ENCODE data around the gene ASB6. TPM values are rescaled to one million over a fixed set of nuclear protein-coding genes. Genes with fewer than 3 reads are reported as not detected.

ASB6 gene
- total and polyA plus RNA-seq, 2 of the 13 experiments (the other 11 are each of a cell fraction or from before 2014, with no cell fraction given): 8.2 to 8.4 TPM

DNA sequence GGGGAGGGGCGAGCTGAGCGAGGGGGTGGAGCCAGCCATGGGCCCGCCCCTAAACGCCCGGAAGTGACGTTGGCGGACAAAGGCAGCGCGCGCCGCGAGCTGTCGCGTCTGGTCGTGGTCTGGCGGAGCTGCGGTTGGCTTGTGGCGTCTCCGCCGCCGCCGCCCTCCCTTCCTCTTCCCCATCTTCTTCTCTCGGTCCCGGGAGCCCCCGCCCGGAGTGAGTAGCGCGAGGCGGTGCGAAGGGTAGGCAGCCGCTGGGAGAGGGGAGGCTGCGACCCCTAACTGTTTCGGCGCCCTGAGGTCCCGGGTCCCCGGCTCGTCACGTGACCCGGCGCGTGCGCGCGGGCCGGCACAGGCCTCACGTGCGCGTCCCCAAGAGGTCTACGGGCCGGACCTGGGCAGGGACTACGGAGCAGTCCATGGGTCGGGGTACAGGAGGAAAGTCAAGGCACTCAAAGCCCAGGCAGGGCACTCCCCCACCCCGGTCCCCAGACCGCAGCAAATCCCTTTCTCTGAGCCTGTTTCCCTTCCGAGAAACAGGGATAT, 15.8 kb downstream of the ASB6 start, which contains the start of gene NTMT1 (continued):
- TF ChIP-seq, protein P1, sequence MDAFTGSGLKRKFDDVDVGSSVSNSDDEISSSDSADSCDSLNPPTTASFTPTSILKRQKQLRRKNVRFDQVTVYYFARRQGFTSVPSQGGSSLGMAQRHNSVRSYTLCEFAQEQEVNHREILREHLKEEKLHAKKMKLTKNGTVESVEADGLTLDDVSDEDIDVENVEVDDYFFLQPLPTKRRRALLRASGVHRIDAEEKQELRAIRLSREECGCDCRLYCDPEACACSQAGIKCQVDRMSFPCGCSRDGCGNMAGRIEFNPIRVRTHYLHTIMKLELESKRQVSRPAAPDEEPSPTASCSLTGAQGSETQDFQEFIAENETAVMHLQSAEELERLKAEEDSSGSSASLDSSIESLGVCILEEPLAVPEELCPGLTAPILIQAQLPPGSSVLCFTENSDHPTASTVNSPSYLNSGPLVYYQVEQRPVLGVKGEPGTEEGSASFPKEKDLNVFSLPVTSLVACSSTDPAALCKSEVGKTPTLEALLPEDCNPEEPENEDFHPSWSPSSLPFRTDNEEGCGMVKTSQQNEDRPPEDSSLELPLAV (CRISPR knock-in tag; conservative IDR thresholded peaks at IDR 0.05; ENCODE audit: low read depth): no peak
- TF ChIP-seq CENPX (CRISPR knock-in tag; IDR thresholded peaks at IDR 0.05): no peak
- TF ChIP-seq ZNF883 (CRISPR knock-in tag; IDR thresholded peaks at IDR 0.05; ENCODE audit: not compliant biosample characterization): no peak
- TF ChIP-seq GABPB1 (CRISPR knock-in tag; IDR thresholded peaks at IDR 0.05): peak; percentile 96
- TF ChIP-seq, protein P2, sequence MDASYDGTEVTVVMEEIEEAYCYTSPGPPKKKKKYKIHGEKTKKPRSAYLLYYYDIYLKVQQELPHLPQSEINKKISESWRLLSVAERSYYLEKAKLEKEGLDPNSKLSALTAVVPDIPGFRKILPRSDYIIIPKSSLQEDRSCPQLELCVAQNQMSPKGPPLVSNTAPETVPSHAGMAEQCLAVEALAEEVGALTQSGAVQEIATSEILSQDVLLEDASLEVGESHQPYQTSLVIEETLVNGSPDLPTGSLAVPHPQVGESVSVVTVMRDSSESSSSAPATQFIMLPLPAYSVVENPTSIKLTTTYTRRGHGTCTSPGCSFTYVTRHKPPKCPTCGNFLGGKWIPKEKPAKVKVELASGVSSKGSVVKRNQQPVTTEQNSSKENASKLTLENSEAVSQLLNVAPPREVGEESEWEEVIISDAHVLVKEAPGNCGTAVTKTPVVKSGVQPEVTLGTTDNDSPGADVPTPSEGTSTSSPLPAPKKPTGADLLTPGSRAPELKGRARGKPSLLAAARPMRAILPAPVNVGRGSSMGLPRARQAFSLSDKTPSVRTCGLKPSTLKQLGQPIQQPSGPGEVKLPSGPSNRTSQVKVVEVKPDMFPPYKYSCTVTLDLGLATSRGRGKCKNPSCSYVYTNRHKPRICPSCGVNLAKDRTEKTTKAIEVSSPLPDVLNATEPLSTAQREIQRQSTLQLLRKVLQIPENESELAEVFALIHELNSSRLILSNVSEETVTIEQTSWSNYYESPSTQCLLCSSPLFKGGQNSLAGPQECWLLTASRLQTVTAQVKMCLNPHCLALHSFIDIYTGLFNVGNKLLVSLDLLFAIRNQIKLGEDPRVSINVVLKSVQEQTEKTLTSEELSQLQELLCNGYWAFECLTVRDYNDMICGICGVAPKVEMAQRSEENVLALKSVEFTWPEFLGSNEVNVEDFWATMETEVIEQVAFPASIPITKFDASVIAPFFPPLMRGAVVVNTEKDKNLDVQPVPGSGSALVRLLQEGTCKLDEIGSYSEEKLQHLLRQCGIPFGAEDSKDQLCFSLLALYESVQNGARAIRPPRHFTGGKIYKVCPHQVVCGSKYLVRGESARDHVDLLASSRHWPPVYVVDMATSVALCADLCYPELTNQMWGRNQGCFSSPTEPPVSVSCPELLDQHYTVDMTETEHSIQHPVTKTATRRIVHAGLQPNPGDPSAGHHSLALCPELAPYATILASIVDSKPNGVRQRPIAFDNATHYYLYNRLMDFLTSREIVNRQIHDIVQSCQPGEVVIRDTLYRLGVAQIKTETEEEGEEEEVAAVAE (CRISPR knock-in tag; IDR thresholded peaks at IDR 0.05; ENCODE audit: borderline replicate concordance): no peak
- no peak; the same call in 1 of the 2 replicates for TF ChIP-seq ATF1 (CRISPR knock-in tag; IDR thresholded peaks at IDR 0.05)
- peak; percentile 78 for TF ChIP-seq HOXA3 (CRISPR knock-in tag; IDR thresholded peaks at IDR 0.05)
- TF ChIP-seq, protein P3, sequence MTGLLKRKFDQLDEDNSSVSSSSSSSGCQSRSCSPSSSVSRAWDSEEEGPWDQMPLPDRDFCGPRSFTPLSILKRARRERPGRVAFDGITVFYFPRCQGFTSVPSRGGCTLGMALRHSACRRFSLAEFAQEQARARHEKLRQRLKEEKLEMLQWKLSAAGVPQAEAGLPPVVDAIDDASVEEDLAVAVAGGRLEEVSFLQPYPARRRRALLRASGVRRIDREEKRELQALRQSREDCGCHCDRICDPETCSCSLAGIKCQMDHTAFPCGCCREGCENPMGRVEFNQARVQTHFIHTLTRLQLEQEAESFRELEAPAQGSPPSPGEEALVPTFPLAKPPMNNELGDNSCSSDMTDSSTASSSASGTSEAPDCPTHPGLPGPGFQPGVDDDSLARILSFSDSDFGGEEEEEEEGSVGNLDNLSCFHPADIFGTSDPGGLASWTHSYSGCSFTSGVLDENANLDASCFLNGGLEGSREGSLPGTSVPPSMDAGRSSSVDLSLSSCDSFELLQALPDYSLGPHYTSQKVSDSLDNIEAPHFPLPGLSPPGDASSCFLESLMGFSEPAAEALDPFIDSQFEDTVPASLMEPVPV (CRISPR knock-in tag; IDR thresholded peaks at IDR 0.05): peak; percentile 91; the same call in 1 of the 2 replicates
- TF ChIP-seq RFX5 (IDR thresholded peaks at IDR 0.05; ENCODE audit: low read depth, low read length): no peak
- no peak for TF ChIP-seq PRPF4 (IDR thresholded peaks at IDR 0.05; ENCODE audit: low read depth, low read length, poor library complexity, severe bottlenecking)
- TF ChIP-seq FOXC1 (CRISPR knock-in tag; IDR thresholded peaks at IDR 0.05; ENCODE audit: borderline replicate concordance): peak; percentile 78; the same call in 1 of the 2 replicates
- TF ChIP-seq, protein P4, sequence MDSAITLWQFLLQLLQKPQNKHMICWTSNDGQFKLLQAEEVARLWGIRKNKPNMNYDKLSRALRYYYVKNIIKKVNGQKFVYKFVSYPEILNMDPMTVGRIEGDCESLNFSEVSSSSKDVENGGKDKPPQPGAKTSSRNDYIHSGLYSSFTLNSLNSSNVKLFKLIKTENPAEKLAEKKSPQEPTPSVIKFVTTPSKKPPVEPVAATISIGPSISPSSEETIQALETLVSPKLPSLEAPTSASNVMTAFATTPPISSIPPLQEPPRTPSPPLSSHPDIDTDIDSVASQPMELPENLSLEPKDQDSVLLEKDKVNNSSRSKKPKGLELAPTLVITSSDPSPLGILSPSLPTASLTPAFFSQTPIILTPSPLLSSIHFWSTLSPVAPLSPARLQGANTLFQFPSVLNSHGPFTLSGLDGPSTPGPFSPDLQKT (CRISPR knock-in tag; IDR thresholded peaks at IDR 0.05; ENCODE audit: borderline replicate concordance): no peak
- TF ChIP-seq SPEN (CRISPR knock-in tag; IDR thresholded peaks at IDR 0.05; ENCODE audit: low read depth): peak; percentile 82
- TF ChIP-seq ZNF335 (CRISPR knock-in tag; IDR thresholded peaks at IDR 0.05): no peak
- TF ChIP-seq GFI1 (CRISPR knock-in tag; IDR thresholded peaks at IDR 0.05; ENCODE audit: borderline replicate concordance): no peak
- TF ChIP-seq, protein P5, sequence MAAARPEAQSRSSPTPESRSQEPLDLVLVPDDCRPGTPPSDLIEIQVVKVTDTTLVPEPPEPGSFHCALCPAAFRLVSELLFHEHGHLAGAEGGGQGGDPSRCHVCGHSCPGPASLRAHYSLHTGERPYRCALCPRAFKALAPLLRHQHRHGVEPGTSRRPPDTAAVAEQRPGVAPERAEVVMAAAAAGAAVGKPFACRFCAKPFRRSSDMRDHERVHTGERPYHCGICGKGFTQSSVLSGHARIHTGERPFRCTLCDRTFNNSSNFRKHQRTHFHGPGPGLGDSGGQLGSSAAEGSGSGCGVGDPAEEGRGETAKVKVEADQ (CRISPR knock-in tag; IDR thresholded peaks at IDR 0.05; ENCODE audit: borderline replicate concordance): no peak
- TF ChIP-seq, protein P6, sequence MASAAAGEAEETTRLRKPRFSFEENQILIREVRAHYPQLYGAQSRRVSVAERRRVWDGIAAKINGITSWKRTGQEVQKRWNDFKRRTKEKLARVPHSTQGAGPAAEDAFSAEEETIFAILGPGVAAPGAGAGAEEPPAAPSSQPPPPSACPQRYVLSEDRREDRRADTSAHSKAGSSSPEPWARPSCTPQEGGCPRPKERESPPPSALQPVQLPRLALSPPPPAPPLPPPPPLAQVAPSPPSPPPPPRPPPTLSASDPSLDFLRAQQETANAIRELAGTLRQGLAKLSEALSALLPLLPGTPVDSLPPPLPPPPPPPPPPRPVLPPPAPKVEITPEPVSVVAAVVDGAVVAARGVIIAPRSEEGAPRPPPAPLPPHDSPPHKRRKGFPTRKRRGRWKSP (CRISPR knock-in tag; IDR thresholded peaks at IDR 0.05): peak; percentile 74
- TF ChIP-seq BRD4 (CRISPR knock-in tag; IDR thresholded peaks at IDR 0.05): 0 out of 2 replicates have a peak, but pooled peaks have one; percentile 18
